GM21825 (cell line): Measurements from ENCODE around the gene PPP2R5E.
"Not testable (repeated sequence)": the region's sequence is repeated elsewhere in the genome, so short reads cannot be mapped to it uniquely, and the experiment has no call there.

ENCODE experiments used
- ATAC-seq: cut with Tn5 transposase; IDR thresholded peaks from one replicate; pipeline ENCODE4 v1.9.1; 2021; ENCODE audit warnings: mild to moderate bottlenecking, moderate library complexity; ENCODE audit not compliant: unreplicated experiment

Gene PPP2R5E

DNA sequence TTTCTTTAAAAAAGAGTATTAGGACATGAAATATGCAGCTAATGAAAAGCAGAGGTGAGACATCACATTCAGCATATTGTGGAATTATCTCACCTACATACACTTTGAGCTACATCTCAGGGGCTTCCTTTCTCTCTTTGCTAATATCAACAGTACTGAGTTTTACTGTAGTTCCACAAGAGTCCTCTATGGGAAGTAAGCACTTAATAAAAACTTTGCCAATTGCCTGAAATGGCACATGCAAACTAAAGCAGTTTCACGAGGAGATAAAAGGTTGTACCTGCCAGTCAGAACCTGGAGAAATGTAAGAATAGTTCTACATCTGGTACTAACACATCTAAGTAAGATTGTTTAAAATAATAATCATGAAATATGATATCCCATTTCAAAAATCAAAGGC is 150.9 kb downstream of the PPP2R5E start:
- ATAC-seq = no peak

DNA sequence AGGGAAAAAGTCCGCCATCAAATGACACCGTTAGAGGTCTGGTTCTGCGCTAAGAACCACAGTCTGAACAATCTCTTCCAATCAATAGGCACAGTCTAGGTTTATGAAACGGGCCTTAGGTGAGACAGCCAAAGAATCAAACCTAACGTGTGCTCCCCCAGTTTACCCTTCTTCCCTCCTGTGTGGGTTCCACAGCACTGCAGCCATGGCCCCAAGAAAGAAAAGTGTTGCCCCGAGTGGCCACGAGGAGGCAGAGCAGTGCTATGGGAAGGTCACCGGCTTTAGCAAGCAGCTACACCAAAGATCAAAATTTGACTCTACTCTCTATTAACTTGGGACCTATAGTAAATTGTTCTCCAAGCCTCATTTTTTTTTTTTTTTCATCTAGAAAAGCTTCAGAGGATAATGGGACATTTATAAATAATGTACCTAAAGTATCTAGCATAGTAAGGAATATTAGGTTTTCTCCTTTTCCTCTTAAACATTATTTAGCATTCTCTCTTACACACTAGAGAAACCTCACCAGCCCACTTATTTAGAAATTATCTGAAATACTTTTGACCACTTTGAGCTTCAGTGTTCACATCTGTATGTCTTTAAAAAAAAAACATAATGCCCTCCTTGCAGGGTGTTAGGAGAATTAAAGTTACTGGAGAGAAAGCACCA is 154.3 kb downstream of the PPP2R5E start:
- no peak for ATAC-seq

DNA sequence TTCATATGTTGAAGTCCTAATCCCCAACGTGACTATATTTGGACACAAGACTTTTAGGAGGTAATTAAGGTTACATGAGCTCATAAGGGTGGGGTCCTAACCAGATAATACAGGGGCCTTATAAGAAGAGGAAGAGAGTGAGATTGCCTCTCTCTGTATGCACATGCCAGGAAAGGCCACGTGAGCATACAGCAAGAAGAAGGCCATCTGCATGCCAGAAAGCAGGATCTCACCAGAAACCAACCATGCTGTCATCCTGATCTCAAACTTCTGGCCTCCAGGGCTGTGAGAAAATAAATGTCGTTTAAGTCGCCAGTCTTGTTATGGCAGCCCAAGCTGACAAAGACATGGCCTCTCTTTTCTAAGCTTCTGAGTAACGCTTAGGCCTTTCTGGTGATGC is 155.5 kb downstream of the PPP2R5E start:
- ATAC-seq = no peak

DNA sequence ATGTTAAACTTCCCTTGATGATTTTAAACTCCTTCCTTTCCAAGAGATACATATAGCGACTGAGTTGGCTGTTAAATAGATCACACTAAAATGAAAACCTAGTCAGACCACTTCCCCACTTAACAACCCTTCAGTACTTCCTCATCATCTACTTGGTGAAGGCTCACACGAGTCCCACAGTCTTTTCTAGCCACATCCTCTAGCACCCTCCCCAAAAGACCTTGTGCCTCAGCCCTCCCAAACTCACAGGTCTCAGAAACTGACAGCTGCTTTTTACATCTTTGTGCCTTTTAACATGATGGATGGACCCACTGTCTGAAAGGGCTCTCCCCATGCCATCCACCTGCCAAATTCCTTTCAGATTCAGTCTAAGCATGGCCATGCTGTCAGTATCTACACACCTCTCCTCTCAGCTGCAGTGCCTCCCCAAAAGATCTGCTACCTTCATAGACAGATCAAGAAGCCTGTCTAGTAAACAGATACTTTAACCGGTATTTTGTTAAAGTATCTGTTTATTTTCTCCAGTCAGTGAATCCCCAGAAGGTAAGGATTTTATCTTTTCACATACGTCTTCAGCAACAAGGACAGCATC is 159.3 kb downstream of the PPP2R5E start:
- ATAC-seq = peak; percentile 73

DNA sequence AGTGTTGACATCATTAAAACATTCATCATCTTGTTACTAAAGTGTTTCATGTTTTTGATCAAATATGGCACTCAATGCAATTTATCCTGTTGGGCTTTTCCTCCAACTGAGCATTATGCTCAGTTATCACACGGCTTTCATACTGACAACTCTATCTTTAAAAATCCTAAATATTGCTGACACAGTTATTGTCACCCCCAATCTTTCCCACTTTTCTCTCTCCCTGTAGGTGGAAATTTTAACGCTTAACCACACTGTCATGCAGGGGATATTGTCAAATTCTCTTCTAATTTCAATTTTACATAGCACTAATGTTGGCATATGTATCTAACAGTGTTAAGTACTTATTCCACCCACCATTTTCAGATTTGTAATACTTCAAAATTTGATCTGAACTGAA is 164.7 kb downstream of the PPP2R5E start:
- no peak for ATAC-seq

DNA sequence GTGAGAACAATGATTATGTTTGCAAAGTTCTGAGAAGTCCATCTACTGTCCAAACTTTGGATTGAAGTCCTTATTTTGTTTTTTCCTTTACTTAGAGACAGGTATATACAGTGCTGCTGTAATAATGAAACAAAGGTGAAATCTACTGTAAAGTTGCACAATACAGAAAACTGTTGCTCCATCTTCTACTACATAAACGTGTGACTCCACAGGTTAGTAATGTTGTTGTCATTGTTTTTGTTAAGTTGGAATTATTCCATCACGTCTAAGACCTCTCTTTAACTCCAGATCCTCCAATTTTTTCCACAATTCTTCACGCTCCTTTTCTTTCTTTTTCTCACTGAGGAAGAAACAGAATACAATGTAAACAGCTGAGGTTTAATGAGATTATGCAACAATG is 167.4 kb downstream of the PPP2R5E start:
- no peak for ATAC-seq

DNA sequence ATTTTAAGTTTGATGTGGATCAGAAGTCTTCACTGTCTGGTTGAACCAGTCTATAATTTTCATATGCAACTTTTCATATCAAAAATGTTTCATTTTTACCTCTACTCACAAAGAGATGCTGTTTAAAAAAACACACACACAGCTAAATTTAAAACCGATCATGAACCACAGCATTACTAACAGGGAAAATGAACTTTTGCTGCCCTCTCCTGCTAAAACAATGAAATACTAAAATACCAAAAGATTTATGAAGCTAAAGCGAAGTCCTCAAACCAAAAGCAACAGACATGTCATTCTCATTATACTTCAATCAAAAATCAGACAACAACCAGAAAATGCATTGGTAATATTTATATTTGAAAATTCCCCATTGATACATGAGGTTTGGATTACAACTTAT is 171.6 kb downstream of the PPP2R5E start:
- ATAC-seq = not testable (repeated sequence)

DNA sequence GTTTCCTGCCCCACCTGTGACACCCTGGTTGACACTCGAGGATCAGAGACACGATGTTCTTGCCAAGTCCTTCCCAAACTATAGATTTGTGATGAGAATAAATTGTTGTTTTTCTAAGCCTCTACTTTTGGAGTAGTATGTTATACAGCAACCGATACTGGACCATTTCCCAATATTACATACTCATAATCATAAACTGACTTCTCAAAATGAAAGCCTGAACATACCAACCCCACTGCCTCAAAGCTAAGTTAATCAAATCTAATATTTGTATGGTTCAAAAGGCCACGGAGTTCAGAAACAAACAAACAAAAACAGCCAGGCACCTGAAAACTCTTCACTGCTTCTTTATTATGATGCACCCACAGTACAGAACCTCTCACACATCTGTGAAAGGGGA is 172.1 kb downstream of the PPP2R5E start:
- ATAC-seq = no peak

DNA sequence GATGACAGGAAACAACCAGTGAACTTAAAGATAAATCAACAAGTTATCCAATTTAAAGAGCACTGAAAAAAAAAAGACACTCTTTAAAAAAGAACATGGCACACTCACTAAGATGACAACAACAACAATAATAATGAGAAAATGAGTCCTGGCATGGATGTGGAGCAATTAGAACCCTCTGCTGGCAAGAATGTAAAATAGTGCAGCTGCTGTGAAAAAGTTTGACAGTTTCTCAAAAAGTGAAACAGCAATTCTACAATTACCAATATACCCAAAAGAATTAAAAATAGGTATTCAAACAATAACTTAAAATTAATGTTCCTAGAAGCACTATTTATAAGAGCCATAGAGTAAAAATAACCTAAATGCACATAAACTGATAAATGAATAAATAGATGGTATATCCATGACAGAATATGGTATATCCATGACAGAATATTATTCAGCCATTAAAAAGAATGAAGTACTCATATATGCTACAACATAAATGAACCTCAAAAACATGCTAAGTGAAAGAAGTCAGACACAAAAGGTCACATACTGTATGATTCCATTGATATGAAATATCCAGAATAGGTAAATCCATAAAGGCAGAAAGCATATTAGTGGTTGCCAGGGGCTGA is 175.3 kb downstream of the PPP2R5E start:
- no peak for ATAC-seq

DNA sequence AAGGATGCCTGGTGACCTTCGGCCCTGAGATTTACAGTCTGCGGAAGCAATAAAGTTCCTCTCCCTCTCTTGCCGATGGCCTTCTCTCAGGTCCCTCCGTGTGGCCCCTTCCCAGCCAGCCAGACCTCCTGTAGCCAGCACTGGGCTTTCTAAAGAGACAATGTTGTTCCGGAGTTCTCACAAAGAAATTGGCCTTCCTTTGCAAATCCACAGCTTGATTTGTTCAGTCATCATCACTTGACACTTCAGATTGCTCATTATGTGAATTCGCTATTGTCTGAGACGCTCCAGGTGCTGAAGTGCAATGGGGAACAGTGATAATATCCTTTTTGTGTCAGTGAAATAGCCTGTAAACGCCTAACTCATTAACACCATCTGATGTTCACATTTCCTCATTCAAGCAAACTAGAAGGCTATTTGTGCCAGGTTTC is 180.8 kb downstream of the PPP2R5E start:
- ATAC-seq = no peak

DNA sequence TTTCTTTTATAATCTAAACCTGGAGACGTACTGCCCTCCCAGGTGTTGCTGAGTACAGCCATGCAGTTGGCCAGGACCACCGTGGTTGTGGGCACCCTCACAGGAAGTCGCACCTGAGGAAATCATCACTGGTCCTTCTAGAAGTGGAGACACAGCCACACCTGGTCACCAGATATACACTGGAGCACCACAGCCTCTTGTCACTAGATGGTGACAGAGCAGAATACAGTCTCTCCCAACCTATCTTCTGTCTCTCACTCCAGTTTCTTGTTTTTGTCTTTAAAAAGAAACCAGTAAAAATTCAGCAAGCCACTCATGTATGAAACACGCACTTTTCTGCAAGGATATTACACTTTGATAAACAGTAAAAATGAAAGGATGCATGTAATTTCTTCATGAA is 181.4 kb downstream of the PPP2R5E start:
- no peak for ATAC-seq

DNA sequence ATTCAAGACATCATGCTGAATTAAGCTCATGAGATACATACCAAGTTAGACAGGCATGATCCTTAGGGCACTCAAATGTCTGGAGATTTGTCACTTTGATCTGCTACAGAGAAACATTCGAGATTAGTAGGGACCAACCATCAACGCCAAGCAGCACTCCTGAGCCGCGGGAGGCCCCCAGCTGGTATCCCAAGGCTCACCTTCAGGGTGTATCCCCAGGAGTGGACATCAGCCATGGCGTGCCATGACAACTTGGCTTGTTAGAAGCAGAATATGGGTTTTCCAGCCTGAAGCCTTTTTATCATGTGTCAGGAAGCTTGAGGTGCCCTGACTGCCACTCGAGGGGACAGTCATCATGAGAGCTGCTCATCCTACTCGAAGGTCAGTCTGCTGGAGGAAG is 185.3 kb downstream of the PPP2R5E start:
- no peak for ATAC-seq

DNA sequence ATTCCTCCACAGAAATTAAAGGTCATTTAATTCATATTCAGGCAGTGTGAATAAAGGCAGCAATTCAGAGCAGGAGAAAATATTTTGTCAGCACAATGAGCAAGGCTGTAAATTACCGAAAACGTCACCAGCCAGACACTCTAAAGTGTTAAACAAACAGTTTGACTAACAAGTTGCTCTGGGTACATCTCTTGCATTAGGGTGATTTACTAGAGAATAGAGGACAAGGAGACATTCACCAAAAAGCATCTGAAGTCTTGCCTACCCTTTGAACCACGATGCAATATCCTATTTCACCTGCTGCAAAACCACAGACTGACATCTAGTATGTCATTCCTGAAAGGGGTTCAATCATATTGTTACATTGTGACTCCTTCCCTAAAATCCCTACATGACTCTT is 197.4 kb downstream of the PPP2R5E start:
- ATAC-seq = no peak

DNA sequence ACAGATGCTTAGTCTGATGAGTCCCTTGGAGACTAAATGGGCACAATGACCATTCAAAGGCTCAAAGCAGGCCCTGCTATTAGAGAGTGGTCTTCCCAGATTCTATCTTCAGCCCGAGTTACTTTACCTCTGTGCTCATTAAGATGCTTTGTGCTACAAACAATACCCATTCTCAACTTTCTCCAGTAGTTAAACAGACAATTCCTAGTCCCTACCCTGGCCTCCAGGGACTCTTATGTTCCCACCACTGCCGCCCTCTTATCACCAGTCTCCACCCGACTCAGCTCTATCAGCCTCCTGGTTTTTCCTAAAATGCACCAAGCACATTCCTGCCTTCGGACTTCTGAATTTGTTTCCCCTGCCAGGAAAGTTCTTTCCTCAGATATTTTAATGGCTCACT is 198.8 kb downstream of the PPP2R5E start:
- ATAC-seq = no peak

DNA sequence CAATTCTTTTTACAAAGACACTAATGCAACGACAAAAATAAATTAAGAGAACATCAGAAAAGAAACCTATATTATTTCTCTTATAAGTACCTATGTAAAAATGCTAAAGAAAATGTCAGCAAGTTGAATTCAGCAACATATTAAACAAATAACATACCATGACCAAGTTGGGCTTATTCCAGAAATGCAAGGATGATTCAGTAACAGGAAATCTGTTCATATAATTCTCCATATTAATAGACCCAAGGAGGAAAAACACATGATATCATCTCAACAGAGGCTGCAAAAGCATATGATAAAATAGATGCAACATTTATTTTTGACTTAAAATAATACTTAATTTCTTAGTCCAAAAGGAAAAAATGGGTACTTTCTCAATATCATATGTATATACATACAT is 199.3 kb downstream of the PPP2R5E start:
- ATAC-seq = no peak

DNA sequence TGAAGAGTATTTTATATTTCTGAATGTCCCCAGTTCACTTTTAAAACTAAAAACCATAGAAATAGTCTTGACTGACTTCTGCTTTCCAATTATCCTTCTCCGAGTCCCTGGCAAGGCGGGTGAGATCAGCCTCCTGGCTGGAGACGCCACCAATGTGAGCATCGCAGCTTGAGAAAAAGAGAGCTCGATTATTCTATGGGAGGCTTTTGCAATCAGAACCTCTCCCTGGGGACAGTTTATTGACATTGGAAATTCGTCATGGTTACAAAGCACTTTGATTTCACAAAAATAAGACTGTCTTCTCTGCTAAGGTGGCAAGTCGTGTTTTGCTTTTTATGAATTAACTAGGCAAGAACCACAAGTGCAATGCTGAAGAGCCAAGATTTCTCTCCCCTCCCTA is 200.8 kb downstream of the PPP2R5E start:
- ATAC-seq = no peak

DNA sequence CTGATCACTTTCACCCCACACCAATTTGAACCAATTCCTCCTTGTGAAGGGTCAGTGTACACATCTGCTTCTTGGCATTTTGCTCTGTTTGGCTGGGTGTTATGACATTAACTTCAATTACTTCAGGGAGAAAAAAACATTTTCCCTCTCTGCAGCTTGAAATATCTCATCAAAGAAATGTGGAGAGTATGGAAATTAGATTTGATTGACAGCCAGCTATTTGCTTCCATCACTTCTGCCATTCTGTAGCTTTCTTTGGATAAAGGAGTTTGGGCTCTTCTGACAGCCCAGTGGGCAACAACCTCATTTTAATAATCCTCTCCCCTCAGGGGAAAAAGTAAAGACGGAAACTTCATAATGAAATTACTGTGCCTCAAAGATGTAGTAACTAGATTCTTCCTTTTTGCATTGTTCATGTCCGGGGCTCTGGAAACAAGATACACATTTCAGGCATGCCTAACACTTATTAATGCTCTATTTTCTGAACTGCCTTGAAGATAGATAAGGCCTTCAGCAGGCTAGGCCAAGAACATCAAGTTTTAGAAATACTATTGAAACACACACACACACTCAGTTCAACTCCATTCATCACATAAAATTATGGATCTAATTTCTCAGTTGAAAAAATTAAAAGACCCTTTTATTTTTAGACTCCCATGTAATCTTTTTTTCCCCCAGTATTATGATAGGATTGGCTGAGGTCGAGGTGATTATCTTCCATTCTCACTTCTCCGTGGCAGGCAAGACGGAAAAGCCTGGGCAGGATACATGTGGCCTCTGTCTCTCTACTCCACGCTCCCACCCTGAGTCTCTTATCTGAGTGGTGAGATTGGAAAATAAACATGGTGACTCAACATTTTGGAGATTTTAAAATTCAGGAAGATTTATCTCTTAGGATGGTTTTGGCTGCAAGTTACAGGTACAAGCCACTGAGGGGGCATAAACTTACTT is 214.1 kb downstream of the PPP2R5E start:
- ATAC-seq = no peak

DNA sequence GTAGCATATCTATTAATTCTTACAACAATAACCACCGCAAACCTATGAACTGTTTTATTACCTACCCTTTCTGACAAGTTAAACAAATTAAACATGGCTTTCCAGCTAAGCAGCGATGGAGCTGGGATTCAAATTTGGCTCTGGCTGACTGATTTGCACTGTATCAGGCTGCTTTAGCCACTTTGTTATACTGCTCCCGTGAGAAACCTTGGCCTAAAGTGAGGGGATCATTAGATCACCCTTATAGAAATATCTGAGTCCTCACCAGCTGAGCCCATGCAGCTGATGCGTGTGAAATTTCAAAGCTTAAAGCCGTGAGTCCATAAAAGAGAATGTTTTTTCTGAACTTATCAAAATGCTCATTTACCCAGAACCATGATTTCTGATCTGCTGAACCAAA is 216.3 kb downstream of the PPP2R5E start:
- ATAC-seq = no peak

DNA sequence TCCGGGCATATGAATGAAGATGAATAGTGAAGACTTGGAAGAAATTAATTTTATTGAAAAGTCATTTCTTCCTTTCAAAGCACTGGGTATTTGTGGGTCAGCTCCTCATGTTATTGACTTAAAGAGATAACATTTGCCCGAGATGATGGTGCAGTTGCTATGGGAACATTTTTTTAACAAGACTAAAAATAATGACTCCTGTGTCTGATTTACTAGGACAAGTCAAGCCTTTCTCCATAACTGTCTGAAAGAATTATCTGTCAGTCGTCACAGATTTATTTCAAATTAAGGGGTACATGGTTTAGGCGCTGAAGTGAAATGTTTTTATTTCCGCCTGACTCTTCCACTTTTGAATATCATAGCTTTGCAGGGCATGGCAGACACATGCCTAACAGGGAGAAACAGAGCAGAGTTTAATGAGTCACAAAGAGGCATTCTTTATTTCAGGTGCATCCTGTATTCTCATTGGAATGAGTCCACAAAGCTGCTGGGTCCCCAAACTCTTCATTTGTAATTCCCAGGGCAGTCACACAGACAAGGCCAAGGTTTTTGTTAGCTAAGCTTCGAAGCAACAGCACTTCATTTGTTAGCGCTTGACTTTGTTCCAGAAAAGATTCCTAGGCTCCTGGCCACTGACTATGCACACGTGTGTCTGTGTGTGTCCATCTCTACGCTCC is 220.1 kb downstream of the PPP2R5E start:
- ATAC-seq = no peak

DNA sequence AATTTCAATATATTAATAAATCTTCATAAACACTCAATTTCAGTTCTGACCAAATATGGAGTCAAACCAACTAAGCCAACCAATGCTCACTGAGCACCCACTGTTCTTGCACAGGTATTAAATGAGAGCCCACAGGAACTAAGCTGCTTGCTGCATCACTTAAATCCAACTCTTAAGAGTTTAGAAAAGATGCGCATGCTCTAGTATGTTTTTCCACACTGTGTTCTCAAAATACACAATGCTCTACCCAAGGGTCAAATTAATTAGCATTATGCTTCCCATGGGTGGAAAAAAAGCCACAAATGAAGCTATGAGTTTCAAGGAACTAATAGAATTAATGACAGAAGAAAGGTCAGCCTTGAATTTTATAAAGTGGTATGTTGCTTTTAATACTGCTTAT is 220.7 kb downstream of the PPP2R5E start:
- no peak for ATAC-seq
